HepG2 (cell line): Measurements from ENCODE around the gene PRKAB1. TPM values are rescaled to one million over a fixed set of nuclear protein-coding genes. Genes with fewer than 3 reads are reported as not detected.
A peak's percentile ranks its signal among the peaks of the same experiment; 100 is the strongest.

ENCODE experiments used
- ATAC-seq: fragments of 200-7000 bp; cut with Tn5 transposase; 3 replicates; pipeline ENCODE4 v1.9.1; 2020; ENCODE audit warnings: mild to moderate bottlenecking, moderate library complexity
- BruUV-seq: library from RNA; stranded (reverse); fragments of 400-500 nt; replicated peaks from 2 replicates; lab custom pipeline; 2021; lab: Mats Ljungman, UMichigan
- CTCF ChIA-PET: fragments of 300-600 bp; formaldehyde crosslinking; extraction: SDS; loops from one replicate; lab custom pipeline; 2021; ENCODE audit warnings: low total read pairs, inconsistent platforms, low intra/inter-chr PET ratio; lab: Yijun Ruan, JAX
- POLR2A ChIA-PET: fragments of 350-600 bp; sonication (Branson Sonifier 250); formaldehyde crosslinking; loops from one replicate; lab custom pipeline; 2020; ENCODE audit warnings: antibody characterized with exemption, inconsistent platforms; lab: Yijun Ruan, JAX
- DNase-seq: peaks from one replicate; pipeline ENCODE4 v3.0.0-alpha.2; 2015; ENCODE audit warnings: low spot score
- FAIRE-seq: peaks from 3 replicates; lab custom pipeline; 2011; peaks lifted over from hg19 to GRCh38; lab: Jason Lieb, UNC
- H2AFZ ChIP-seq: one replicate; pipeline ENCODE4 v1.6.1; 2011; ENCODE audit warnings: low read length, inconsistent platforms
- H3K27ac ChIP-seq: fragments of 300-600 bp; 3 replicates; pipeline ENCODE4 v1.8.0; 2011; ENCODE audit warnings: mixed run types, mild to moderate bottlenecking, mixed read lengths, low read length, inconsistent platforms; ENCODE audit not compliant: insufficient read depth; ENCODE audit errors: extremely low read length
- H3K27me3 ChIP-seq, 2 experiments: fragments of 200-600 bp in 1 of 2; 2 replicates in 1 of 2; 3 replicates in 1 of 2; pipeline versions ENCODE4 v1.6.0 to v1.8.0; 2011; ENCODE audit warnings: low read length in 2 of 2, mild to moderate bottlenecking in 2 of 2, moderate library complexity in 2 of 2, inconsistent platforms in 1 of 2; ENCODE audit not compliant: insufficient read depth in 2 of 2, control insufficient read depth in 1 of 2
- H3K36me3 ChIP-seq, 2 experiments: fragments of 200-600 bp in 1 of 2; replicated peaks in 1 of 2; 2 replicates in 1 of 2; 3 replicates in 1 of 2; pipeline versions ENCODE4 v1.5.1 to v1.8.0; 2011; ENCODE audit warnings: low read length in 2 of 2, inconsistent platforms in 1 of 2; ENCODE audit not compliant: insufficient read depth in 2 of 2, control insufficient read depth in 1 of 2
- H3K4me1 ChIP-seq: 2 replicates; pipeline ENCODE4 v1.5.1; 2012; ENCODE audit warnings: low read length, inconsistent platforms; ENCODE audit not compliant: insufficient read depth
- H3K4me2 ChIP-seq: 2 replicates; pipeline ENCODE4 v1.6.0; 2011; ENCODE audit warnings: low read depth, low read length, inconsistent platforms
- H3K4me3 ChIP-seq, 3 experiments: fragments of 200-600 bp in 1 of 3; sonication (generic), shearing (Covaris generic) in 1 of 3; replicated peaks in 1 of 3; 2 replicates each; pipeline ENCODE4 v1.5.1; 2011 to 2016; ENCODE audit warnings: low read length in 3 of 3, inconsistent platforms in 2 of 3, low read depth in 2 of 3, mild to moderate bottlenecking in 2 of 3, control low read depth in 1 of 3, mixed read lengths in 1 of 3; ENCODE audit not compliant: insufficient read depth in 1 of 3
- H3K79me2 ChIP-seq: one replicate; pipeline ENCODE4 v1.6.1; 2011; ENCODE audit warnings: low read length, inconsistent platforms; ENCODE audit not compliant: insufficient read depth
- H3K9ac ChIP-seq: 2 replicates; pipeline ENCODE4 v1.6.0; 2011; ENCODE audit warnings: mild to moderate bottlenecking, low read depth, low read length, inconsistent platforms; ENCODE audit not compliant: insufficient read depth
- H3K9me3 ChIP-seq: 2 replicates; pipeline ENCODE4 v1.5.1; 2012; ENCODE audit warnings: mild to moderate bottlenecking, low read length
- H4K20me1 ChIP-seq: 2 replicates; pipeline ENCODE4 v1.6.0; 2011; ENCODE audit warnings: inconsistent platforms, mild to moderate bottlenecking, low read length, moderate library complexity; ENCODE audit not compliant: insufficient read depth
- ELF3 ChIP-seq: IDR thresholded peaks from 2 replicates; pipeline ENCODE4 v1.6.1; 2016; ENCODE audit warnings: missing genetic modification reagents, missing compliant biosample characterization
- FOSL2 ChIP-seq: sonication (generic); formaldehyde crosslinking; IDR thresholded peaks from 2 replicates; pipeline ENCODE4 v1.4.0; 2020; ENCODE audit warnings: missing genetic modification reagents
- HNF4A ChIP-seq: sonication (generic); formaldehyde crosslinking; IDR thresholded peaks from 2 replicates; pipeline ENCODE4 v1.4.0; 2020; ENCODE audit warnings: missing genetic modification reagents
- NR2F1 ChIP-seq, 2 experiments: fragments of 450-650 bp in 1 of 2; formaldehyde crosslinking in 1 of 2; IDR thresholded peaks; 2 replicates each; pipeline versions ENCODE4 v1.5.0 to v1.6.1; 2016 to 2020; ENCODE audit warnings: mild to moderate bottlenecking in 1 of 2, missing compliant biosample characterization in 1 of 2, missing genetic modification reagents in 1 of 2, moderate library complexity in 1 of 2
- NR2F6 ChIP-seq, 2 experiments: IDR thresholded peaks; 2 replicates each; pipeline ENCODE4 v1.6.1; 2016; ENCODE audit warnings: antibody characterized with exemption in 1 of 2, mild to moderate bottlenecking in 1 of 2
- RAD21 ChIP-seq: fragments of 450-650 bp; formaldehyde crosslinking; IDR thresholded peaks from 2 replicates; pipeline ENCODE4 v1.5.0; 2020; ENCODE audit warnings: mild to moderate bottlenecking
- REL ChIP-seq: sonication (generic); formaldehyde crosslinking; conservative IDR thresholded peaks from 2 replicates; pipeline ENCODE4 v1.8.0; 2022; ENCODE audit warnings: mild to moderate bottlenecking, missing genetic modification reagents, moderate library complexity
- SALL1 ChIP-seq: sonication (generic); formaldehyde crosslinking; IDR thresholded peaks from 2 replicates; pipeline ENCODE4 v1.8.0; 2022; ENCODE audit warnings: mild to moderate bottlenecking, missing genetic modification reagents
- ZFX ChIP-seq: sonication (generic); formaldehyde crosslinking; IDR thresholded peaks from 2 replicates; pipeline ENCODE4 v1.4.0; 2020; ENCODE audit warnings: mild to moderate bottlenecking, low read depth, missing genetic modification reagents, moderate library complexity
- ZNF354B ChIP-seq: sonication (generic); formaldehyde crosslinking; IDR thresholded peaks from 2 replicates; pipeline ENCODE4 v1.8.0; 2022; ENCODE audit warnings: mild to moderate bottlenecking, missing genetic modification reagents
- ZNF530 ChIP-seq: sonication (generic); formaldehyde crosslinking; IDR thresholded peaks from 2 replicates; pipeline ENCODE4 v1.5.0; 2020; ENCODE audit warnings: low read depth, mild to moderate bottlenecking, missing genetic modification reagents
- ZNF83 ChIP-seq: sonication (generic); formaldehyde crosslinking; IDR thresholded peaks from 2 replicates; pipeline ENCODE4 v1.4.0; 2020; ENCODE audit warnings: missing genetic modification reagents, mild to moderate bottlenecking, borderline replicate concordance
- WGBS: methylation state at CpG from one replicate; pipeline ENCODE4 v1.1.6; 2017; ENCODE audit warnings: low lambda C conversion rate; 5-methylcytosine and 5-hydroxymethylcytosine counted together
- in situ Hi-C: cut with HindIII; loops from 2 replicates; pipeline ENCODE4 v1.10.0; 2017; ENCODE audit warnings: low pct_unique_long_range_greater_than_20kb; ENCODE audit not compliant: extremely low pct_ligation_motif_present
- intact Hi-C: fragments of 100-400 bp; cut with micrococcal nuclease; formaldehyde crosslinking; loops from one replicate; pipeline ENCODE4 v1.10.0; 2022; ENCODE audit not compliant: unreplicated experiment
- polyA plus RNA-seq, 8 experiments: library from polyadenylated mRNA; depleted of rRNA in 3 of 8; stranded (reverse) in 7 of 8; unstranded in 1 of 8; fragments of >200 nt; fragmentation: Illumina TruSeq in 4 of 8; extraction: Trizol in 4 of 8; gene quantifications; 2 replicates each; pipeline versions ENCODE4 v1.2.1 to v1.2.3, GENCODE V29; 2011 to 2016; ENCODE audit warnings: low read depth in 4 of 8, missing spikeins in 1 of 8, mixed read lengths in 1 of 8; ENCODE audit not compliant: insufficient read depth in 1 of 8
- total RNA-seq, 5 experiments: library from RNA; depleted of rRNA; stranded (reverse); fragments of >200 nt; fragmentation: Illumina TruSeq; extraction: Trizol; gene quantifications; 2 replicates each; pipeline ENCODE4 v1.2.3, GENCODE V29; 2016; ENCODE audit warnings: low read depth in 1 of 5
- TF ChIP-seq, protein P1 (sequence below): IDR thresholded peaks from 2 replicates; pipeline ENCODE4 v1.6.1; 2016; ENCODE audit warnings: missing compliant biosample characterization, missing genetic modification reagents, borderline replicate concordance
- TF ChIP-seq, protein P2 (sequence below): sonication (generic); formaldehyde crosslinking; IDR thresholded peaks from 2 replicates; pipeline ENCODE4 v1.9.0; 2021; ENCODE audit warnings: missing genetic modification reagents, mild to moderate bottlenecking, borderline replicate concordance
- TF ChIP-seq, protein P3 (sequence below): sonication (generic); formaldehyde crosslinking; IDR thresholded peaks from 2 replicates; pipeline ENCODE4 v1.4.0; 2020; ENCODE audit warnings: missing genetic modification reagents
- TF ChIP-seq, protein P4 (sequence below): IDR thresholded peaks from 2 replicates; pipeline ENCODE4 v1.6.1; 2016; ENCODE audit warnings: low read depth, control low read depth

Gene PRKAB1
- total and polyA plus RNA-seq, 2 of the 13 experiments (the other 11 are each of a cell fraction or from before 2014, with no cell fraction given), result 28.4 to 35.5 TPM

DNA sequence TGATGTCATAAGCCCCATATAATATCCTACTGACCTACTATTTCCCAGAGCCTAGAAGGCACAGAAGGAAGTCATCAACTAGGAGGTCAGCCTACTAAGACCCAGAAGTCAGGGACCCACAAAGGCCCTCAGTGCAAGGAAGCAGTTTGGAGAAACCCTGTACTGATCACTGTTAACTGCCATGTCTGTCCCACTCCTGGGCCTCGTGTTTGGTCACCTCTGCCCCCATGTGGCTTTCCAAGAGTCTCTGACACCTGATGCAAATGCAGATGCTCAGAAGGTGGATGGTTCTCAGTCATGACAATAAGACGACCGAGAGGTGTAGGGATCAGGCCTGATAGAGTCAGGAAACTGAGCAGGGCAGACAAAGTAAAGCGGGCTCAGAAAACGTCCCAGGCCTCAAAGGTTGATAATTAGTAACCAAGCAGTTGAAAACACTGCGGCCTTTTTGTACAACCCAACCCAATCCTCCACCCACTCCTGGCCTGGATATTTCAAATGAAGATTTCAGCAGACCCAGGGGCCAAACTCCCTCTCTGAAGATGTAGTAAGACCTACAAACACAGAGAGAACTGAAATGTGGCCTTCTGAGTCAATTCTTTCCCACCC, 23.4 kb downstream of the PRKAB1 start (continued):
- TF ChIP-seq ELF3 (CRISPR knock-in tag) (peak; percentile 9; the same call in 1 of the 2 replicates), SALL1 (CRISPR knock-in tag) (0 out of 2 replicates have a peak, but pooled peaks have one; percentile 14), NR2F1 (CRISPR knock-in tag; IDR thresholded peaks at IDR 0.05) (no peak), HNF4A (CRISPR knock-in tag) (peak; percentile 25), ZFX (CRISPR knock-in tag) (peak; percentile 44), ZNF530 (no peak)
- TF ChIP-seq, protein P1, sequence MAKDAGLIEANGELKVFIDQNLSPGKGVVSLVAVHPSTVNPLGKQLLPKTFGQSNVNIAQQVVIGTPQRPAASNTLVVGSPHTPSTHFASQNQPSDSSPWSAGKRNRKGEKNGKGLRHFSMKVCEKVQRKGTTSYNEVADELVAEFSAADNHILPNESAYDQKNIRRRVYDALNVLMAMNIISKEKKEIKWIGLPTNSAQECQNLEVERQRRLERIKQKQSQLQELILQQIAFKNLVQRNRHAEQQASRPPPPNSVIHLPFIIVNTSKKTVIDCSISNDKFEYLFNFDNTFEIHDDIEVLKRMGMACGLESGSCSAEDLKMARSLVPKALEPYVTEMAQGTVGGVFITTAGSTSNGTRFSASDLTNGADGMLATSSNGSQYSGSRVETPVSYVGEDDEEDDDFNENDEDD (CRISPR knock-in tag), result peak; percentile 23; the same call in 1 of the 2 replicates

- Histone ChIP-seq H2AFZ (no peak overlapping the region), H3K27ac (peak overlapping the region; percentile 72), H3K4me3 (no peak overlapping the region), H3K79me2 (no peaks in the 10 kb centered on the region), H3K4me1 (peaks cover 43% of the 10 kb centered on the region), H3K36me3 (peaks cover 3 to 23% of the 10 kb centered on the region in 2 experiments; a peak in 4 of 5 replicates), H3K9me3 (no peaks in the 10 kb centered on the region), H3K9ac (no peak overlapping the region), H4K20me1 (no peaks in the 10 kb centered on the region), H3K27me3 (no peaks in the 10 kb centered on the region), H3K4me2 (no peak overlapping the region)
- 99% methylated on average over 5 of the region's 5 CpGs for WGBS
- DNase-seq (no peak), ATAC-seq (no peak), FAIRE-seq (no peak)
- ChIA-PET CTCF (no interaction called here), POLR2A (no interaction called here)
- no TSS peak for BruUV-seq
- in situ Hi-C loops (no loop called here), intact Hi-C loops (loop anchor here (10.0 kb wide), 1 partner anchor 92 kb away; no protein-coding TSS in a partner anchor)
- TF ChIP-seq NR2F6 (IDR thresholded peaks at IDR 0.05) (no peak), NR2F6 (CRISPR knock-in tag; IDR thresholded peaks at IDR 0.05) (no peak), RAD21 (CRISPR knock-in tag) (no peak), REL (CRISPR knock-in tag) (no peak), ZNF83 (CRISPR knock-in tag) (no peak), FOSL2 (CRISPR knock-in tag) (no peak), ZNF354B (CRISPR knock-in tag) (no peak)
- TF ChIP-seq, protein P2, sequence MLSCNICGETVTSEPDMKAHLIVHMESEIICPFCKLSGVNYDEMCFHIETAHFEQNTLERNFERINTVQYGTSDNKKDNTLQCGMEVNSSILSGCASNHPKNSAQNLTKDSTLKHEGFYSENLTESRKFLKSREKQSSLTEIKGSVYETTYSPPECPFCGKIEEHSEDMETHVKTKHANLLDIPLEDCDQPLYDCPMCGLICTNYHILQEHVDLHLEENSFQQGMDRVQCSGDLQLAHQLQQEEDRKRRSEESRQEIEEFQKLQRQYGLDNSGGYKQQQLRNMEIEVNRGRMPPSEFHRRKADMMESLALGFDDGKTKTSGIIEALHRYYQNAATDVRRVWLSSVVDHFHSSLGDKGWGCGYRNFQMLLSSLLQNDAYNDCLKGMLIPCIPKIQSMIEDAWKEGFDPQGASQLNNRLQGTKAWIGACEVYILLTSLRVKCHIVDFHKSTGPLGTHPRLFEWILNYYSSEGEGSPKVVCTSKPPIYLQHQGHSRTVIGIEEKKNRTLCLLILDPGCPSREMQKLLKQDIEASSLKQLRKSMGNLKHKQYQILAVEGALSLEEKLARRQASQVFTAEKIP, result no peak
- TF ChIP-seq, protein P3, sequence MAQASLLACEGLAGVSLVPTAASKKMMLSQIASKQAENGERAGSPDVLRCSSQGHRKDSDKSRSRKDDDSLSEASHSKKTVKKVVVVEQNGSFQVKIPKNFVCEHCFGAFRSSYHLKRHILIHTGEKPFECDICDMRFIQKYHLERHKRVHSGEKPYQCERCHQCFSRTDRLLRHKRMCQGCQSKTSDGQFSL, result no peak
- TF ChIP-seq, protein P4, sequence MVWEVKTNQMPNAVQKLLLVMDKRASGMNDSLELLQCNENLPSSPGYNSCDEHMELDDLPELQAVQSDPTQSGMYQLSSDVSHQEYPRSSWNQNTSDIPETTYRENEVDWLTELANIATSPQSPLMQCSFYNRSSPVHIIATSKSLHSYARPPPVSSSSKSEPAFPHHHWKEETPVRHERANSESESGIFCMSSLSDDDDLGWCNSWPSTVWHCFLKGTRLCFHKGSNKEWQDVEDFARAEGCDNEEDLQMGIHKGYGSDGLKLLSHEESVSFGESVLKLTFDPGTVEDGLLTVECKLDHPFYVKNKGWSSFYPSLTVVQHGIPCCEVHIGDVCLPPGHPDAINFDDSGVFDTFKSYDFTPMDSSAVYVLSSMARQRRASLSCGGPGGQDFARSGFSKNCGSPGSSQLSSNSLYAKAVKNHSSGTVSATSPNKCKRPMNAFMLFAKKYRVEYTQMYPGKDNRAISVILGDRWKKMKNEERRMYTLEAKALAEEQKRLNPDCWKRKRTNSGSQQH (CRISPR knock-in tag), result no peak
Measured at GRCh38 chr12:119692410-119692809, 24.5 kb downstream of the PRKAB1 start.
